LNCAP (cell line): Measurements from ENCODE around the gene S100P.

Experiments used
- TF ChIP-seq, protein P1 (sequence below): fragments of 450-650 bp; IDR thresholded peaks from 2 replicates; pipeline ENCODE4 v1.5.1; 2017; ENCODE audit warnings: mild to moderate bottlenecking

Gene S100P

DNA sequence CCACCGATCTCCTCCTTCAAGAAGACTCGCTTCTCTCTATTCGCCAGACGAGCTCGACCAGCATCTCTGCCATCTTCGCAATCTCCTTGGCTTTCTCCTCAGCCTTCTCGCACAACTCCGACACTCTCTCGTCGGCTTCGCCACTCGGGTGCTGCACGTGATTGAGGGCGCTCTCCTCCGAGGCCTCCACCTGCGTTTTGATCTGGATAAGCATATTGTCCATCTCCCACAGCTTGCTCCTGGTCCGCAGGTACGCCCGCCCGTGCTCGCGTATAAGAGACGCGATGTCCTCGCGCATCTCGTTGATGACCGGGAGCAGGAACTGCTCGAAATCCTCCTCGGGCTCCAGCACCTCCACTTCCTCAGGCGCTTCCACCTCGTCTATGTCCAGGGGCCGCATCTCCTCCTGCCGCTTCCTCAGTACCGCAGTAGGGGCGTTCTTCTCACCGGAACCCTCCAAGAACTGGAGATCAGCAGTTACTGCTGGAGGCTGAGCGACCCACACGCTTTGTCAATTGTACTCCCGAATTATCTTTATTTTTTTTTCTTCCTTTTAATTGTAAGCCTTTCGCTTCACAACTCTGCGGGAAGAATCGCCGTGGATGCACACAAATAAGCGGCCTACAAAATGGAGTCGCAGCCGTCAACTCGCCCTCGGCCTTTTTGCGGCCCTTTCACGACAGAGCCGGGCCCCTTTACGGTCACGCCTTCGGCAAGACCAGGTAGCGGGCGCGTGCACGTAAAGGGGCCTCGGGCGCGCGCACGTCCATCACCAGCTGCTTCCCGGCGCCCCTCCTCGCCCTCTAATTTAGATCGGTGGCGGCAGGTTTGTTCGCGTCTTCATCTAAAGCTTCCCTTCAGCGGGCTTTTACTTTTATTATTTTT is 15.8 kb downstream of the S100P start, which contains the start of gene MRFAP1L1:
Gene MRFAP1L1, minus strand, starts transcription at position 636 of the 885 bp plus-strand sequence. Its CDS starts 236 bp downstream, at position 400.
- TF ChIP-seq, protein P1, sequence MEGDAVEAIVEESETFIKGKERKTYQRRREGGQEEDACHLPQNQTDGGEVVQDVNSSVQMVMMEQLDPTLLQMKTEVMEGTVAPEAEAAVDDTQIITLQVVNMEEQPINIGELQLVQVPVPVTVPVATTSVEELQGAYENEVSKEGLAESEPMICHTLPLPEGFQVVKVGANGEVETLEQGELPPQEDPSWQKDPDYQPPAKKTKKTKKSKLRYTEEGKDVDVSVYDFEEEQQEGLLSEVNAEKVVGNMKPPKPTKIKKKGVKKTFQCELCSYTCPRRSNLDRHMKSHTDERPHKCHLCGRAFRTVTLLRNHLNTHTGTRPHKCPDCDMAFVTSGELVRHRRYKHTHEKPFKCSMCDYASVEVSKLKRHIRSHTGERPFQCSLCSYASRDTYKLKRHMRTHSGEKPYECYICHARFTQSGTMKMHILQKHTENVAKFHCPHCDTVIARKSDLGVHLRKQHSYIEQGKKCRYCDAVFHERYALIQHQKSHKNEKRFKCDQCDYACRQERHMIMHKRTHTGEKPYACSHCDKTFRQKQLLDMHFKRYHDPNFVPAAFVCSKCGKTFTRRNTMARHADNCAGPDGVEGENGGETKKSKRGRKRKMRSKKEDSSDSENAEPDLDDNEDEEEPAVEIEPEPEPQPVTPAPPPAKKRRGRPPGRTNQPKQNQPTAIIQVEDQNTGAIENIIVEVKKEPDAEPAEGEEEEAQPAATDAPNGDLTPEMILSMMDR = no peak

DNA sequence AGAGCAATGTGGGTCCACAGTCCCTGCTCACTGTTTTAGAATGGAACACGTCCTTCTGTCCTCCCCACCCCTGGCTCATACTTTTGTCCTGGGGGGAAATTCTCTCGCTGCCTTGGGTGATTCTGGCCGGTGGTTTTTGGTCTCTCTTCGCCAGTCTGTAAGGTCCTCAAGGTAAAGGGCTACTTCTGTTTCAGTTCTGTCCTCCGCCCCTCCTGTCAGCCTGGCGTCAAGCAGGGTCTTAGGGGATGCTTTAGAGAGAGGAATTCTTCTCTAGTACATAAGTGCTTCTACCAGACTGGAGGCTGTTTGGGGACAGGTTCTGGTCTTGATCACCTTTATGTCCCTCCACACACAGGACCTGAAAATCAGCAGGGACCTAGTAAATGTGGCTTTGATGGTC is 16.6 kb downstream of the S100P start:
- TF ChIP-seq, protein P1 = no peak

DNA sequence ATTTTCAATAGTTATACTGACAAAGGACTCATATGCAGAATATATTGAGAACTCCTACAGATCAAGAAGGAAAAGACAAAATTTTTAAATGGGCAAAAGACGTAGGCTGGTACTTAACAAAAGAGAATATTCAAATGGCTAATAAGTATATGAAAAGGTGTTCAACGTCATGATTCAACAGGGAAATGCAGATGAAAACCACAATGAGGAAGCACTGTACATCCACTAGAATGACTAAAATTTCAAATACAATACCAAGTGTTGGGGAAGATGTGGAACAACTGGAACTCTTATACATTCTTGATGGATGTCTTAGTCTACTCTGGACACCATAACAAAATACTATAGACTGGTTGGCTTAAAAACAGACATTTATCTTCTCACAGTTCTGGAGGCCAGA is 17.3 kb downstream of the S100P start:
- TF ChIP-seq, protein P1 = no peak

DNA sequence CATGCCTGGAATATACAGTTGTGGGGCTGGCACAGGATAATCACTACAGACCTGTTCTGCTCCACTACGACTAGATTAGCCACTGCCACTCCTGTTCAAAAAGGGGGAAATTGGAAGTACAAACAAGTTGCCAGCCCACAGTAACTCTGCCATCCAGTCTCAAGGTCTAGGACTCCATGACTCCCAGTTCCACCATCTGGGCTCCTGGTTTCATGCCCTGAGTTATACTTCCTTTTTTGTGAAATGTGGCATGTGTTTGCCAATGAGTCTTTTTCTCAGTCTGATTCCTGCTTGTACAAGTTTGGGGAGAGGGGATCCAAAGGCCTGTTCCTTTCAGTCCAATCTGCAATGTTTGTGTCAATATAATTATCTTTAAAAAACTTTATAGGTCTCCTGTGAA is 21.3 kb downstream of the S100P start:
- TF ChIP-seq, protein P1 = no peak

DNA sequence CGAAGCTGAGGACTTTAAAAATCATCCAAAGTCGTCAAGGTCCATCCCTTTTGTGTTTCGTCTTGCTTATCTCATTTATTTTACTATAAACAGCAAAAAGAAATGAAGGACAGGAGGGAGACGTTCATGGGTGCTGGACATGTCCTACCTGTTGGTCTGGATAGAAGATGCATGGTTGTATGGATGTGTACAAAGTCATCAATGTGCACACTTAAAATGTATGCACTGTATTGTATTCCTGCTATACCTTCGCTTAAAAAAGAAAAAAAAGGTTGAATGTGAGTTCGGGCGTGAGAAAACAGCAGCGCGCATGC is 22.0 kb downstream of the S100P start:
- TF ChIP-seq, protein P1 = no peak

DNA sequence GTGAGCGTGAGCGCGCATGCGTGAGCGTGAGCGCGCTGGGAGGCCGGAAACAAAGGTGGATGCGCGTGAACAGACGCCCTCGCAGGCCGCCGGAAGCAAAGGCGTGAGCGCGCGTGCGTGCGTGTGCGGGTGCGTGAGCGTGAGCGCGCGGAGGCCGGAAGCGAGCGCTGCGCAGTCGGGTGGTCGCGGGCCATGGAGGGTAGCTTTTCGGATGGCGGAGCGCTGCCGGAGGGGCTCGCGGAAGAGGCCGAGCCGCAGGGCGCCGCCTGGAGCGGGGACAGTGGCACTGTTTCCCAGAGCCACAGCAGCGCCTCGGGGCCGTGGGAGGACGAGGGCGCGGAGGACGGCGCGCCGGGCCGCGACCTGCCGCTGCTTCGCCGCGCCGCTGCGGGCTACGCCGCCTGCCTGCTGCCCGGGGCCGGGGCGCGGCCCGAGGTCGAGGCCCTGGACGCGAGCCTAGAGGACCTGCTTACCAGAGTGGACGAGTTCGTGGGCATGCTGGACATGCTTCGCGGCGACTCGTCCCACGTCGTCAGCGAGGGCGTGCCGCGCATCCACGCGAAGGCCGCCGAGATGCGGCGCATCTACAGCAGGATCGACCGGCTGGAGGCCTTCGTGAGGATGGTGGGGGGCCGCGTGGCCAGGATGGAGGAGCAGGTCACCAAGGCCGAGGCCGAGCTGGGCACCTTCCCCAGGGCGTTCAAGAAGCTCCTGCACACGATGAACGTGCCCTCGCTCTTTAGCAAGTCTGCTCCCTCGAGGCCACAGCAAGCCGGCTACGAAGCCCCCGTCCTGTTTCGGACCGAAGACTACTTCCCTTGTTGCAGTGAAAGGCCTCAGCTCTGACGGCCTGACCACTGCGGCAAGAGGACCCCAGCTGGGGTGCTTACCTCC is 22.6 kb downstream of the S100P start, which contains the start of gene BLOC1S4:
Gene BLOC1S4, plus strand, starts transcription at position 157 of the 894 bp plus-strand sequence. Its CDS starts 36 bp downstream, at position 193.
- TF ChIP-seq, protein P1 = no peak

DNA sequence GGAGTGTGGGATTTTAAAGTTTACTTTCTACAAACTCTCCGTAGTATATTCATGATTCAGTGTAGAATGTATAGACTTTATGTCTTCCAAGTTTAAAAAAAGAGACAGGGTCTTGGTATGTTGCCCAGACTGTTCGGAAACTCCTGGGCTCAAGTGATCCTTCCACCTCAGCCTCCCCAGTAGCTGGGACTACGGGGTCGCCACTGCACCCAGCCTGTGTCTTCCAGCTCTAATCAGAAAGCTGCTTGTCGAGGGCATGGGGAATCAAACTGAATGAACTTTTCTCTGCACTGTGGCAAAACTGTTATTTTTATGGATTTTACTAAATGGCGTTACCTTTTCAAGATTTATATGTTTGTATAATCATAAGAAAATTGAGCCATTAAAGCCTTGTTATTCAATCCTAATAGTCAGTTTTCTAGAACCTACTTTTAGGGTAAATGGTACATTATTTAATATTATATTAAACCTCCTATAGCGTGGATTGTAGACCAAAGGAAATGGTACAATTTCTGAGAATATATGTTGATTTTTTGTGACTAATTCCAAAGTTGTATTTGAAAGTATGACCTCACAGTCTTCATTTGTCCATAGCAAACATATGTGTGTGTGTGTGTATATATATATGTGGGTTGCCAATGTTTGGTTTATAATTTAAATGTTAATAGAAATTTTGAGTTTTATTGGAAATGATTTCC is 23.4 kb downstream of the S100P start:
- TF ChIP-seq, protein P1 = no peak
